Nephron (organoid): Measurements from ENCODE around the gene DDX51.

Source experiments
- H3K27ac Mint-ChIP-seq, 3 experiments: 2 replicates each; pipeline ENCODE4 v1.8.0; 2020; ENCODE audit warnings: mixed read lengths in 3 of 3, mild to moderate bottlenecking in 2 of 3, moderate library complexity in 1 of 3
- H3K27me3 Mint-ChIP-seq: 2 replicates; pipeline ENCODE4 v1.8.0; 2021; ENCODE audit warnings: low read depth, mild to moderate bottlenecking, moderate library complexity, mixed read lengths
- H3K36me3 Mint-ChIP-seq: 2 replicates; pipeline ENCODE4 v1.8.0; 2020; ENCODE audit warnings: low read depth, mixed read lengths
- H3K4me1 Mint-ChIP-seq: 2 replicates; pipeline ENCODE4 v1.8.0; 2020; ENCODE audit warnings: mixed read lengths
- H3K4me3 Mint-ChIP-seq, 3 experiments: 2 replicates each; pipeline ENCODE4 v1.8.0; 2020; ENCODE audit warnings: mild to moderate bottlenecking in 3 of 3, mixed read lengths in 3 of 3, moderate library complexity in 2 of 3
- H3K9me3 Mint-ChIP-seq: 2 replicates; pipeline ENCODE4 v1.8.0; 2020; ENCODE audit warnings: mixed read lengths
- CTCF ChIP-seq, 3 experiments: fragments of 200-600 bp; sonication (generic); IDR thresholded peaks; one replicate each; pipeline ENCODE4 v1.5.0; 2021; ENCODE audit warnings: antibody characterized with exemption in 3 of 3; ENCODE audit not compliant: unreplicated experiment in 3 of 3

DDX51 gene

DNA sequence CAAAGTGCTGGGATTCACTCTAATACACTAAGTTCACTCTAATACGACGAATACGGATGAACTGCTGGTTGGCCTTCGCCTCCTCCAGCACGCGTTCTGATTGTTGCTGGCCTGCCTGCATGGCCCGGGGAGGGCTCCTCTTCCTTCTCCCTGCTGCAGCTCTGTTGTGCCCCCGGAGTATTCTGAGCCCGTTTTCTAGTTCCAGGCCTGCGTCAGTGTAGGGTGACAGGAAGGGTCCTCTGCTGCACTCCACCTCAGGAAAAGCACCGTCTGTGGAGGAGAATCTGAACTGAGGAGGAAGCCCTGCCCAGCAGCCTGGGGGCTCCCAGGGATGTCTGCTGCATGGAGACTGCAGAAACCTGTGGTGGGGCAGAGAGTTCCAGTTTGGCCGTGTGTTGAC, 44.4 kb downstream of the DDX51 start:
- TF ChIP-seq CTCF (IDR thresholded peaks at IDR 0.05; ENCODE audit: unreplicated experiment in 3 of 3): no peak
- Mint-ChIP-seq H3K9me3 (peaks cover 4% of the 10 kb centered on the region), H3K27me3 (no peaks in the 10 kb centered on the region), H3K4me3 (no peak overlapping the region), H3K27ac (no peak overlapping the region), H3K4me1 (no peaks in the 10 kb centered on the region), H3K36me3 (peaks cover 35% of the 10 kb centered on the region)

GRCh38 chr12:132095520-132096409, 48.4 kb downstream of the DDX51 start:
- Mint-ChIP-seq H3K36me3 (peaks cover 52% of the 10 kb centered on the region), H3K27ac (no peak overlapping the region), H3K4me3 (no peak overlapping the region), H3K9me3 (peaks cover 4% of the 10 kb centered on the region), H3K27me3 (no peaks in the 10 kb centered on the region), H3K4me1 (no peaks in the 10 kb centered on the region)
- no peak for TF ChIP-seq CTCF (IDR thresholded peaks at IDR 0.05; ENCODE audit: unreplicated experiment in 3 of 3)

GRCh38 chr12:132094269-132094891, 49.7 kb downstream of the DDX51 start:
- no peak overlapping the region for H3K27ac Mint-ChIP-seq
- no peaks in the 10 kb centered on the region for H3K27me3 Mint-ChIP-seq
- no peaks in the 10 kb centered on the region for H3K4me1 Mint-ChIP-seq
- H3K9me3 Mint-ChIP-seq: peaks cover 4% of the 10 kb centered on the region
- TF ChIP-seq CTCF (IDR thresholded peaks at IDR 0.05; ENCODE audit: unreplicated experiment in 3 of 3): no peak
- peaks cover 60% of the 10 kb centered on the region for H3K36me3 Mint-ChIP-seq
- no peak overlapping the region for H3K4me3 Mint-ChIP-seq

- H3K4me1 Mint-ChIP-seq: peaks cover 15% of the 10 kb centered on the region
- H3K4me3 Mint-ChIP-seq: no peak overlapping the region
Observed at GRCh38 chr12:132089407-132089910, 54.7 kb downstream of the DDX51 start.

More at GRCh38 chr12:132089407-132089910, 54.7 kb downstream of the DDX51 start:
- H3K27ac Mint-ChIP-seq: no peak overlapping the region
- H3K27me3 Mint-ChIP-seq: no peaks in the 10 kb centered on the region
- no peaks in the 10 kb centered on the region for H3K9me3 Mint-ChIP-seq
- H3K36me3 Mint-ChIP-seq: peaks cover 41% of the 10 kb centered on the region
- no peak for TF ChIP-seq CTCF (IDR thresholded peaks at IDR 0.05; ENCODE audit: unreplicated experiment in 3 of 3)
